K562 (cell line): Measurements from ENCODE around the gene APOBEC3G.

Source experiments
- PHF8 ChIP-seq: fragments of 200-600 bp; sonication (generic); IDR thresholded peaks from 2 replicates; pipeline ENCODE4 v1.6.1; 2012; ENCODE audit warnings: mixed run types, mild to moderate bottlenecking, inconsistent platforms, low read length, moderate library complexity, borderline replicate concordance
- POLR2A ChIP-seq: fragments of 450-650 bp; conservative IDR thresholded peaks from 2 replicates; pipeline ENCODE4 v1.6.1; 2016
- SPI1 ChIP-seq: IDR thresholded peaks from 2 replicates; pipeline ENCODE4 v1.6.1; 2011; ENCODE audit warnings: low read depth, low read length, control low read depth, borderline replicate concordance

GRCh38 chr22:39081016-39081415, 3.9 kb downstream of the APOBEC3G start:
- TF ChIP-seq POLR2A (no peak), PHF8 (no peak), SPI1 (no peak)
